Keratinocyte (primary cell): ENCODE data around the gene TMEM132C. TPM values are rescaled to one million over a fixed set of nuclear protein-coding genes. Genes with fewer than 3 reads are reported as not detected.

Experiments used
- DNase-seq: peaks from one replicate; pipeline ENCODE4 v3.0.0-alpha.2; 2011; ENCODE audit warnings: low read depth, missing footprints, low spot score
- FAIRE-seq: peaks from 2 replicates; lab custom pipeline; 2011; peaks lifted over from hg19 to GRCh38; lab: Jason Lieb, UNC
- H2AFZ ChIP-seq: 2 replicates; pipeline ENCODE4 v1.6.0; 2012; ENCODE audit warnings: low read length, control low read depth, inconsistent platforms; ENCODE audit not compliant: control insufficient read depth
- H3K27ac ChIP-seq: 2 replicates; pipeline ENCODE4 v1.5.1; 2011; ENCODE audit warnings: low read length; ENCODE audit not compliant: control insufficient read depth, insufficient read depth
- H3K27me3 ChIP-seq: 3 replicates; pipeline ENCODE4 v1.6.0; 2011; ENCODE audit warnings: low read length; ENCODE audit not compliant: control insufficient read depth, insufficient read depth; ENCODE audit errors: extremely low read depth
- H3K36me3 ChIP-seq, 2 experiments: 2 replicates in 1 of 2; 3 replicates in 1 of 2; pipeline ENCODE4 v1.5.1; 2011; ENCODE audit warnings: low read length in 2 of 2, mild to moderate bottlenecking in 1 of 2; ENCODE audit not compliant: control insufficient read depth in 2 of 2, insufficient read depth in 2 of 2; ENCODE audit errors: extremely low read depth in 1 of 2
- H3K4me1 ChIP-seq: 3 replicates; pipeline ENCODE4 v1.5.1; 2011; ENCODE audit warnings: low read length; ENCODE audit not compliant: control insufficient read depth, insufficient read depth; ENCODE audit errors: extremely low read depth
- H3K4me2 ChIP-seq: 3 replicates; pipeline ENCODE4 v1.6.0; 2011; ENCODE audit warnings: low read depth, low read length; ENCODE audit not compliant: control insufficient read depth, insufficient read depth; ENCODE audit errors: extremely low read depth
- H3K4me3 ChIP-seq, 3 experiments: fragments of 200-600 bp in 1 of 3; sonication (generic) in 1 of 3; 2 replicates in 2 of 3; 3 replicates in 1 of 3; pipeline ENCODE4 v1.5.1; 2011 to 2016; ENCODE audit warnings: low read length in 3 of 3, mild to moderate bottlenecking in 3 of 3, control low read depth in 2 of 3, inconsistent platforms in 1 of 3, low read depth in 1 of 3, mixed read lengths in 1 of 3, mixed run types in 1 of 3, moderate library complexity in 1 of 3; ENCODE audit not compliant: control insufficient read depth in 2 of 3, insufficient read depth in 2 of 3; ENCODE audit errors: extremely low read depth in 1 of 3
- H3K79me2 ChIP-seq: 2 replicates; pipeline ENCODE4 v1.6.0; 2012; ENCODE audit warnings: low read length; ENCODE audit not compliant: control insufficient read depth, insufficient read depth
- H3K9ac ChIP-seq: 3 replicates; pipeline ENCODE4 v1.6.0; 2011; ENCODE audit warnings: low read length; ENCODE audit not compliant: control insufficient read depth, insufficient read depth; ENCODE audit errors: extremely low read depth
- H3K9me1 ChIP-seq: 3 replicates; pipeline ENCODE4 v1.6.0; 2011; ENCODE audit warnings: low read length; ENCODE audit not compliant: control insufficient read depth, insufficient read depth; ENCODE audit errors: extremely low read depth
- H3K9me3 ChIP-seq: 2 replicates; pipeline ENCODE4 v1.5.1; 2012; ENCODE audit warnings: low read depth, low read length; ENCODE audit not compliant: control insufficient read depth
- H4K20me1 ChIP-seq: 3 replicates; pipeline ENCODE4 v1.6.0; 2011; ENCODE audit warnings: low read length; ENCODE audit not compliant: control insufficient read depth, insufficient read depth; ENCODE audit errors: extremely low read depth
- EZH2 ChIP-seq: IDR thresholded peaks from one replicate; pipeline ENCODE4 v1.6.1; 2012; ENCODE audit warnings: inconsistent platforms, mild to moderate bottlenecking, low read length, moderate library complexity
- dilution Hi-C: fragments of 300-500 bp; cut with MboI; formaldehyde crosslinking; loops from one replicate; pipeline ENCODE4 v1.7.0; 2020; ENCODE audit warnings: low sequenced_read_pairs; ENCODE audit not compliant: extremely low pct_ligation_motif_present
- polyA plus RNA-seq, 5 experiments: library from polyadenylated mRNA; depleted of rRNA in 3 of 5; stranded (reverse) in 3 of 5; stranded (forward) in 1 of 5; unstranded in 1 of 5; fragments of >200 nt; gene quantifications; 1 replicate in 1 of 5; 2 replicates in 3 of 5; 3 replicates in 1 of 5; pipeline versions ENCODE4 v1.2.1 to v1.2.3, GENCODE V29; 2011 to 2012; ENCODE audit warnings: missing spikeins in 2 of 5, low read depth in 1 of 5, low replicate concordance in 1 of 5
- TF ChIP-seq, protein P1 (sequence below), 3 experiments: IDR thresholded peaks in 1 of 3; conservative IDR thresholded peaks in 1 of 3; optimal IDR thresholded peaks in 1 of 3; 2 replicates in 2 of 3; 3 replicates in 1 of 3; pipeline versions ENCODE3 to v1.5.1; 2011; ENCODE audit warnings: low read length in 3 of 3, mild to moderate bottlenecking in 3 of 3, moderate library complexity in 2 of 3, control low read depth in 1 of 3, inconsistent platforms in 1 of 3; ENCODE audit not compliant: insufficient read depth in 2 of 3; ENCODE audit errors: extremely low read depth in 1 of 3

The TMEM132C gene
- polyA plus RNA-seq, 1 donor (not counting 4 experiments of a cell fraction or from before 2014, with no cell fraction given), result not detected

DNA sequence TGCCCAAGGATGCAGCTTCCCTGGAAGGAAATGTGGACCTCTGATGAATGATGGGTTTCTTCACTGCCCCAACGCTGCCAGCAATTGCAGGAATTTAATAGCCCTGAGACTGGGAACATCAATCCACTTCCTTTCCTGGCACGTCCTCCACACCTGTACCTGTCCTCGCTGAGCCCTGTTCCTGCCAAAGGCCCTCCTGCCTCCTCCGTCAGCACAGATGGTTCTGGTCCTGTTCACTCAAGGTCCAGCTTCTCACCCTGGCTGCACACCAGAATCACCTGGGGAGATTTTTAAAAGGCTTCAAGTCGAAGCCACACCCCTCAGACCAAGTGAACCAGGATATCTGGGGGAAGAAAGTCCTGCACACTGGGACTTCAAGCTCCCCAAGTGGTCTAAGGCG, 38.4 kb upstream of the TMEM132C start:
- no peak overlapping the region for H3K4me2 ChIP-seq
- H3K36me3 ChIP-seq, result no peaks in the 10 kb centered on the region
- H3K9me1 ChIP-seq, result no peaks in the 10 kb centered on the region
- no peak for TF ChIP-seq EZH2
- TF ChIP-seq, protein P1, sequence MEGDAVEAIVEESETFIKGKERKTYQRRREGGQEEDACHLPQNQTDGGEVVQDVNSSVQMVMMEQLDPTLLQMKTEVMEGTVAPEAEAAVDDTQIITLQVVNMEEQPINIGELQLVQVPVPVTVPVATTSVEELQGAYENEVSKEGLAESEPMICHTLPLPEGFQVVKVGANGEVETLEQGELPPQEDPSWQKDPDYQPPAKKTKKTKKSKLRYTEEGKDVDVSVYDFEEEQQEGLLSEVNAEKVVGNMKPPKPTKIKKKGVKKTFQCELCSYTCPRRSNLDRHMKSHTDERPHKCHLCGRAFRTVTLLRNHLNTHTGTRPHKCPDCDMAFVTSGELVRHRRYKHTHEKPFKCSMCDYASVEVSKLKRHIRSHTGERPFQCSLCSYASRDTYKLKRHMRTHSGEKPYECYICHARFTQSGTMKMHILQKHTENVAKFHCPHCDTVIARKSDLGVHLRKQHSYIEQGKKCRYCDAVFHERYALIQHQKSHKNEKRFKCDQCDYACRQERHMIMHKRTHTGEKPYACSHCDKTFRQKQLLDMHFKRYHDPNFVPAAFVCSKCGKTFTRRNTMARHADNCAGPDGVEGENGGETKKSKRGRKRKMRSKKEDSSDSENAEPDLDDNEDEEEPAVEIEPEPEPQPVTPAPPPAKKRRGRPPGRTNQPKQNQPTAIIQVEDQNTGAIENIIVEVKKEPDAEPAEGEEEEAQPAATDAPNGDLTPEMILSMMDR (optimal IDR thresholded peaks at IDR 0.05 in 1 of 3, IDR thresholded peaks at IDR 0.05 in 1 of 3, conservative IDR thresholded peaks at IDR 0.05 in 1 of 3; ENCODE audit: extremely low read depth in 1 of 3, insufficient read depth in 2 of 3, low read length in 3 of 3), result no peak
- dilution Hi-C loops, result no loop called here
- no peaks in the 10 kb centered on the region for H3K27me3 ChIP-seq
- no peak for FAIRE-seq
- H3K9me3 ChIP-seq, result peaks cover 2% of the 10 kb centered on the region
- H3K4me1 ChIP-seq, result no peaks in the 10 kb centered on the region
- H4K20me1 ChIP-seq, result no peaks in the 10 kb centered on the region
- no peak for DNase-seq
- H3K9ac ChIP-seq, result no peak overlapping the region
- no peak overlapping the region for H2AFZ ChIP-seq
- H3K27ac ChIP-seq, result no peak overlapping the region
- H3K4me3 ChIP-seq, result no peak overlapping the region
- no peaks in the 10 kb centered on the region for H3K79me2 ChIP-seq

DNA sequence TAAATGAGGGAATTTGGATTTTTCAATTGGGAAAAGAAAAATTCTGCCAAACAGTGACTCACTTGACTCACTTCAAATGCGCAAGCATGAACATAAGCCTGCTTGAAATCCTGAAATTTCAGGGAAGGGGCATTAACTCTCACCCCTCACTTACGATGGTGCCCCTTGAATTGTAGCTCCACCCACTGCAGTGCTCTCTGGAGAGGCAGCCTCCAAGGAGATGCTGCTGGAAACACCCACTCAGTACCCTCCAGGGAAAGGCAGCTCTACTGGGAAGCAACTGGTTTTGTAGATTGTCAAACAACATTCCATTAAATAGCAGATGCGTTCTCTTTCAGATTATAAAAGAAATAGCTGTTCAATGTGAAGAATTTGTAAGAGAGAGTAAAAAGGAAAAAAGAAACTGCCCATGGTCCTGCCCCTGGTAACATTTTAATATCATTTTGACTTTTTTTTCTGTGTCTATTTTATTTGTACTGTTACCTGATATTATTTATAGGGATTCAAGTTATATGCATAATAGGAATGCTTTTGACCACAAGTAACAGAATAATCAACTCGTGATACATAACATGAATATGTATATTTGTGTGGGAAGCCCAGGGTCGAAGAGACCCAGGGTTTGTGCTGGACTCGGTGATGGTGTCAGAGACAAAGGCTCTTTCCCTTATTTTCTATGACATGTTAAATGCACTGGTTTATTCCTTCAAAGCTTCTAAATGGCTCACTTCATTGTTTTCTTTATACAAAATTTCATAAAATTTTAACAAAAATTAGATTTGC, 31.1 kb upstream of the TMEM132C start:
- Histone ChIP-seq H4K20me1 (no peaks in the 10 kb centered on the region), H3K9ac (no peak overlapping the region), H3K27ac (no peak overlapping the region), H3K4me3 (no peak overlapping the region), H3K4me2 (no peak overlapping the region), H2AFZ (no peak overlapping the region), H3K36me3 (no peaks in the 10 kb centered on the region), H3K9me3 (peaks cover 2% of the 10 kb centered on the region), H3K79me2 (no peaks in the 10 kb centered on the region), H3K9me1 (no peaks in the 10 kb centered on the region), H3K4me1 (no peaks in the 10 kb centered on the region), H3K27me3 (no peaks in the 10 kb centered on the region)
- DNase-seq, result no peak
- FAIRE-seq, result no peak
- TF ChIP-seq, protein P1 (optimal IDR thresholded peaks at IDR 0.05 in 1 of 3, IDR thresholded peaks at IDR 0.05 in 1 of 3, conservative IDR thresholded peaks at IDR 0.05 in 1 of 3; ENCODE audit: extremely low read depth in 1 of 3, insufficient read depth in 2 of 3, low read length in 3 of 3), result no peak
- no peak for TF ChIP-seq EZH2
- dilution Hi-C loops, result no loop called here
